Effector CD8-positive, alpha-beta T cell (primary cell): Measurements from ENCODE around the gene ARL4A.
"Not testable (repeated sequence)": the region's sequence is repeated elsewhere in the genome, so short reads cannot be mapped to it uniquely, and the experiment has no call there.

ENCODE experiments used
- DNase-seq: peaks from one replicate; lab custom pipeline; 2025; lab: John Stamatoyannopoulos, UW
- total RNA-seq, 4 experiments: gene quantifications; one replicate each; lab custom pipeline; 2026; lab: John Stamatoyannopoulos, UW

The ARL4A gene
- total RNA-seq = 7.1 to 16.4 (median 12.4) reads per million in 4 experiments

GRCh38 chr7:12686891-12687717 is at the start of gene ARL4A:
TSS of gene ARL4A (plus strand) at chr7:12687633. CDS start at chr7:12688255, 622 bp downstream.
- peak; percentile 82 for DNase-seq

GRCh38 chr7:12637819-12638592 is 49.4 kb upstream of the ARL4A start:
- no peak for DNase-seq

- DNase-seq = no peak
These were observed 48.5 kb upstream of the ARL4A start for GRCh38 chr7:12638851-12639456.

- DNase-seq = no peak
These were observed 46.9 kb upstream of the ARL4A start for GRCh38 chr7:12640299-12641096.

GRCh38 chr7:12641196-12641595 is 46.2 kb upstream of the ARL4A start:
- DNase-seq = no peak

GRCh38 chr7:12642508-12642907 is 44.9 kb upstream of the ARL4A start:
- no peak for DNase-seq

- DNase-seq = no peak
These were observed 44.3 kb upstream of the ARL4A start for GRCh38 chr7:12643001-12643643.

- DNase-seq = no peak
These were observed 43.8 kb upstream of the ARL4A start for GRCh38 chr7:12643644-12644043.

- not testable (repeated sequence) for DNase-seq
These were observed 42.2 kb upstream of the ARL4A start for GRCh38 chr7:12645212-12645611.

GRCh38 chr7:12646139-12646538 is 41.3 kb upstream of the ARL4A start:
- DNase-seq = no peak

- DNase-seq = no peak
These were observed 39.8 kb upstream of the ARL4A start for GRCh38 chr7:12647364-12648219.

- DNase-seq = no peak
These were observed 38.6 kb upstream of the ARL4A start for GRCh38 chr7:12648704-12649261.

- DNase-seq = no peak
These were observed 38.1 kb upstream of the ARL4A start for GRCh38 chr7:12649348-12649747.

- DNase-seq = no peak
These were observed 37.4 kb upstream of the ARL4A start for GRCh38 chr7:12650080-12650479.

GRCh38 chr7:12653110-12653509 is 34.3 kb upstream of the ARL4A start:
- DNase-seq = no peak

GRCh38 chr7:12653518-12653917 is 33.9 kb upstream of the ARL4A start:
- no peak for DNase-seq

- DNase-seq = no peak
These were observed 32.3 kb upstream of the ARL4A start for GRCh38 chr7:12655161-12655560.

GRCh38 chr7:12660423-12660822 is 27.0 kb upstream of the ARL4A start:
- DNase-seq = not testable (repeated sequence)

- DNase-seq = not testable (repeated sequence)
These were observed 26.4 kb upstream of the ARL4A start for GRCh38 chr7:12660986-12661385.

- DNase-seq = no peak
These were observed 25.9 kb upstream of the ARL4A start for GRCh38 chr7:12661581-12661980.
